MG63 (cell line): ENCODE data around the gene MAPRE3. TPM values are rescaled to one million over a fixed set of nuclear protein-coding genes. Genes with fewer than 3 reads are reported as not detected.

ENCODE experiments used
- DNase-seq: peaks from one replicate; pipeline ENCODE4 v3.0.0-alpha.2; 2020
- H3K27me3 ChIP-seq: fragments of 250-450 bp; sonication (Bioruptor Pico); 2 replicates; pipeline ENCODE4 v1.5.1; 2020; ENCODE audit warnings: mild to moderate bottlenecking, moderate library complexity
- H3K36me3 ChIP-seq: fragments of 250-450 bp; sonication (Bioruptor Pico); 2 replicates; pipeline ENCODE4 v1.5.1; 2020; ENCODE audit warnings: mild to moderate bottlenecking, moderate library complexity
- H3K4me3 ChIP-seq: fragments of 250-450 bp; sonication (Bioruptor Pico); 2 replicates; pipeline ENCODE4 v1.5.1; 2020; ENCODE audit warnings: mild to moderate bottlenecking, moderate library complexity
- H3K9me3 ChIP-seq: fragments of 250-450 bp; sonication (Bioruptor Pico); 2 replicates; pipeline ENCODE4 v1.5.1; 2020; ENCODE audit warnings: mild to moderate bottlenecking, moderate library complexity
- total RNA-seq: library from RNA; depleted of rRNA; stranded (reverse); fragments of >200 nt; shearing (Covaris generic); gene quantifications from 2 replicates; pipeline ENCODE4 v1.2.3, GENCODE V29; 2014; ENCODE audit warnings: low replicate concordance

Gene MAPRE3
- total RNA-seq, 1 experiment from 2014 or later, result 7.9 TPM

- Histone ChIP-seq H3K27me3 (no peaks in the 10 kb centered on the region), H3K36me3 (no peaks in the 10 kb centered on the region), H3K9me3 (no peaks in the 10 kb centered on the region), H3K4me3 (no peak overlapping the region)
- DNase-seq, result peak; percentile 33
Observed at GRCh38 chr2:26942543-26943295, 27.7 kb upstream of the MAPRE3 start.

DNA sequence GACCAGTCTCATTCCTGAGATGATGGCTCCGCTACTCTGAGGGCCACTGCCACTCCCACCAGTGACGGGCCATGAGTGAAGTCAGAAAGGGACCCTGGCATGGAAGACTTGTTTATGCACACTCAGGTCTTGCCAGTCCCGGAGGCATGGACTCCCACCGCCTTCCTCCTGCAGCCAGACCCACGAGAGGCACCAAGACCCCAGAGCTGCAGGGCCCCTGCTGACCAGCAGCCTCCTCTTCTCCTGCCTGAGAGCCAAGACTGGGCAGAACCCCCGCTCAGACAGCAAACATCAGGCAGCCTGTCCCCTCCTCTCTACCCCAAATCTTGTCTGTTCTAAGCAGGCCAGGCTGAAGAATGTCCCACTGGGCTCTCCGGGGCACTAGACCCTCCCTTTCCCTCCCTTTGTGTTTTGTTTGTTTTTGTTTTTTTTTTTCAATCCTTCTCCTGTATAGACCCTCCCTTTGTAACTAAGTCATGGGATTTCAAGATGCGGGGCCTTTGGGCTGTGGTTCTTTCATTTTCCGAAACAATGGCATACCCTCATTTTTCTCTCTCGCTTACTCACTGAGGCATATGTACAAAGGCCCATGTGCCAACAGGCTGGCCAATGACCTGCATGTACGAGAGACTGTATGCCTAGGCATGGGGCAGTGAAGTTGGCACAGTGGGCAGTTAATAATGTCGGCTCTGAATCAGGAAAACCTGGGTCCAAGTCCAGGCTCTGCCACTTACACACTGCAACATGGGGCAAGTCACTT is 24.3 kb upstream of the MAPRE3 start:
- no peak for DNase-seq
- no peaks in the 10 kb centered on the region for H3K9me3 ChIP-seq
- no peaks in the 10 kb centered on the region for H3K27me3 ChIP-seq
- H3K36me3 ChIP-seq, result no peaks in the 10 kb centered on the region
- no peak overlapping the region for H3K4me3 ChIP-seq

DNA sequence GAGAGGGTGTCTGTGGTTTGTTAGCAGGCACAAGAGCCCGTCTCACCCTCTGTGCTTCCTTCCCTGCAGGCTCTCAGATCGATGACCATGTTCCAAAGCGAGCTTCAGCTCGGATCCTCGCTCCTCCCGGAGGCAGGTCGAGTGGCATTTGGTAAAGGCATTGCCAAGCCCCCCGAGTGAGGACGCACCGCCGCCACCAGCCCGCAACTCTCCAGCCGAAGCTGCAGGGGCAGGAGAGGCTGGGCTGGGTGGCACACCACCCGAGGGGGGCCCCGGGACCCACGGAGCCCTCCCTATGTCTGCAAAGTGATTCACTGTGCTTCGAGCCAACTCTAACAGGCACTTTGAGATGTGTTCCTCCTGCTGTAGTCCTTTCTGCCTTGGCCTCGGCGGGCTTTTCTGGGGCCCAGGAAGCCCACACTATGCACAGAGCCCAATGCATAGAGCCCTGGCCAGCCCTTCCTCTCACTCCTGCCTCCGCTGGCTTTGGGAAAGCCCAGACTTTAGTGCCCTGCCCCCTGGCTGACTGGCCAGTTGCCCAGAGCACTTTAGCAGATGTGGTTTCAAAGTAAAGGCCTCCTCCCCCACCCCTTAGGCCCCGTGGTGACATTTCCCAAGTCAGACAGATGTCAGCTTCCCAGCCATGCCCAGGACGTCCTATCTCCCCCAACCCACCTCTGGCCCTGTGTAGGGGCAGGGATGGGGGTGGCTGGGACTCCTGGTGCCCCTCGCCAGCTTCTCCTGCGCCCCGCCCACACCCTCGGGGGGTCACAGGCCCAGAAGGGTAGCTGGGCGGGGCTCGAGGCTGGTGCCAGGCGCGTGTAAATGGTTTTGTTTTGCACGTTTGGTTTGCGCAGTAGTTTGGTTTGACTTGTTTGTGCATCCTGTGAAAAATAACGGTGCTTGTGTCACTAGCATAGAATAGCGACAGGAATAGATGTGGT is 23.3 kb upstream of the MAPRE3 start:
- H3K36me3 ChIP-seq, result no peaks in the 10 kb centered on the region
- H3K4me3 ChIP-seq, result no peak overlapping the region
- no peaks in the 10 kb centered on the region for H3K27me3 ChIP-seq
- no peaks in the 10 kb centered on the region for H3K9me3 ChIP-seq
- peak; percentile 17 for DNase-seq

DNA sequence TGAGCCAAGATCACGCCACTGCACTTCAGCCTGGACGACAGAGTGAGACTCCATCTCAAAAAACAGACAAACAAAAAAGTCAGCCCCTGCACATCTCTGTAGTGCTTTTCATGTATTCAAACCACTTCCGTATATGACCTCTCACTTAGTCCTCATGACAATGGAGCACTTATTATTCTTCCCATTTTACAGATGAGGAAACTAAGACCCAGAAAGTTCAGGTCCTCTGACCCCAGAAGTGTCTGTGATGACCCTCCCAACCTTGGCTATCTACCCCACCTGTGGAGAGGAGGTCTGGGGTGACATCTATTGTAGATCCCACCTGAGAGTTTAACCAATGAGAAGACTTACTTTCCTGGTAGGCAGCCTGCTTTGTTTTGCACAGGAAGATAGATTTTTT is 21.6 kb upstream of the MAPRE3 start:
- no peaks in the 10 kb centered on the region for H3K9me3 ChIP-seq
- DNase-seq, result no peak
- no peaks in the 10 kb centered on the region for H3K27me3 ChIP-seq
- no peaks in the 10 kb centered on the region for H3K36me3 ChIP-seq
- no peak overlapping the region for H3K4me3 ChIP-seq

DNA sequence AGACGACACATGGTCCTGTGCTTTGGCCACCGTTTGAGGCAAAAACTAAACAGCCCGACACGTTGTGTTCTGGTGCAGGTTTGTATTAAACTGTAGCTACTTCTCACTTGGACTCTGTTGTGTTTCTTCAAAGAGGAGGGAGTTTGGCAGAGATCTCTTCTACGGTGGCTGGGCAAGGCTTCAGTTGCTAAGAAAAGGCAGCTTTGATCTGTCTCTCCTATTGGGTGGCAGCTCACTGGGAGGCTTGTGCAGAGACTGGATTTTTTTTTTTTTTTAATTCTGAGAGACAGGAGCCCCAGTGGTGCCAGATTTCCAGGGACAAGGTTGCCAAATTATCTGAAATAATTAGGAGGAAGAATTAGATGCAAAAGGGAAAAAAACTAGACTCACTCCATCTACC is 20.2 kb upstream of the MAPRE3 start:
- Histone ChIP-seq H3K27me3 (0 out of 2 replicates have a peak, but pooled peaks cover 3% of the 10 kb centered on the region), H3K9me3 (no peaks in the 10 kb centered on the region), H3K36me3 (no peaks in the 10 kb centered on the region), H3K4me3 (no peak overlapping the region)
- DNase-seq, result no peak

DNA sequence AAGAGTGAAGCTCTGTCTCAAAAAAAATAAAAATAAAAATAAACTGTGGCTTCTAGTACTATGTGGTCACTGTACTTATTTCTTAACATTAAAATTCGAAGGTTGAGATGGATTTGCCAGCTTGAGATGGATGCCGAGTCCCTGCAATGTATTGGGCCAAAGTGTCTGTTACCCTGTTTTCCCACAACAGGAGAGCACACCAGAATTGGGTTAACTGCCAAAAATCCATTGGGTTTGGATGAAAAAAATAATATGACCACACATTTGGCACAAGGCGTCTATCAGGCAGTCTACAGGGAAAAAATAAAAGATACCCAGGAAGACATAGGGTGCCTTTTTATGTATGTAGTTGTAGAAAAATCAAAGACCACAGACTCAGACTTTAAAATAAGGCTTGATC is 19.2 kb upstream of the MAPRE3 start:
- no peak for DNase-seq
- Histone ChIP-seq H3K9me3 (no peaks in the 10 kb centered on the region), H3K27me3 (0 out of 2 replicates have a peak, but pooled peaks cover 8% of the 10 kb centered on the region), H3K36me3 (no peaks in the 10 kb centered on the region), H3K4me3 (no peak overlapping the region)

DNA sequence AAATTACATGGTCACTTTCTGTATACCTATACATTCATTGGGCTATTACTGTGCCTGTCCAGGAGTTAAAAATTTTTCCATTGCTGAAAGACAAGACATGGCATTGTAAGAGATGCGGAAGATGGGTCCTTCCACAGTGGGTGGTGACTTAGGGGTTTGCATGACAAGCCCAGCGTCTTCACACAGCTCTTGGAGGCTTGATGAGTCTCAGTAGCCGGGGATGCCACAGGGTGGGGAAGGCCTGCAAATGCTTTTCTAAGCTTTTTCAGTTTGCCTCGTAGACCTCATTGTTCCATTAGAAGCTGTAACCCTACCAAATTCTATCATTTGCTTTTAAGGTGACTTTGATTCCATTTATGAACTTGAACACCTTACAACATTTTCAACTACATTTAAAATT is 18.1 kb upstream of the MAPRE3 start:
- peaks cover 10% of the 10 kb centered on the region; the same call in 1 of the 2 replicates for H3K27me3 ChIP-seq
- no peaks in the 10 kb centered on the region for H3K36me3 ChIP-seq
- no peak for DNase-seq
- H3K4me3 ChIP-seq, result no peak overlapping the region
- H3K9me3 ChIP-seq, result no peaks in the 10 kb centered on the region

- no peak for DNase-seq
- no peak overlapping the region for H3K4me3 ChIP-seq
- H3K9me3 ChIP-seq, result no peaks in the 10 kb centered on the region
- H3K27me3 ChIP-seq, result peaks cover 10% of the 10 kb centered on the region; the same call in 1 of the 2 replicates
- H3K36me3 ChIP-seq, result no peaks in the 10 kb centered on the region
Observed at GRCh38 chr2:26954135-26954534, 16.3 kb upstream of the MAPRE3 start.

GRCh38 chr2:26957041-26957440 is 13.4 kb upstream of the MAPRE3 start:
- Histone ChIP-seq H3K36me3 (no peaks in the 10 kb centered on the region), H3K27me3 (peaks cover 10% of the 10 kb centered on the region; the same call in 1 of the 2 replicates), H3K4me3 (no peak overlapping the region), H3K9me3 (no peaks in the 10 kb centered on the region)
- DNase-seq, result no peak

DNA sequence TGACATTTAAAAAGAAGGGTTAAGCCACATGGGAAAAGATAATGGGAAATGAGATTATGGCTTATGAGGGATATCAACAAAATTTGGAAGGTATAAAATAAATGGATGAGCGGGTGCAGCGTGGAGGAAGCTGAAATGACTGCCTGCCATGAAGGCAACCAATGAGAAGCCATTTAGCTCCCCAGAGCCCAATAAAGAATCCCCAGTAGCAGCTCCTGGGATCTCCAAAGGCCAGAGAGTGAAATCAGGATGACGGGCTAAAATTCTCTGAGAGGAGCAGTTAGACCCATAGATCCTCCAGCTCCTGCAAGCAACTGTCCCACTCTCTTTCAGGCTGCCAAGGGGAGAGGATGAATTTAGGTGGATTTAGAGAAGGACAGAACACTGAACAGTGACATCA is 12.9 kb upstream of the MAPRE3 start:
- peaks cover 10% of the 10 kb centered on the region; the same call in 1 of the 2 replicates for H3K27me3 ChIP-seq
- no peak for DNase-seq
- H3K4me3 ChIP-seq, result no peak overlapping the region

DNA sequence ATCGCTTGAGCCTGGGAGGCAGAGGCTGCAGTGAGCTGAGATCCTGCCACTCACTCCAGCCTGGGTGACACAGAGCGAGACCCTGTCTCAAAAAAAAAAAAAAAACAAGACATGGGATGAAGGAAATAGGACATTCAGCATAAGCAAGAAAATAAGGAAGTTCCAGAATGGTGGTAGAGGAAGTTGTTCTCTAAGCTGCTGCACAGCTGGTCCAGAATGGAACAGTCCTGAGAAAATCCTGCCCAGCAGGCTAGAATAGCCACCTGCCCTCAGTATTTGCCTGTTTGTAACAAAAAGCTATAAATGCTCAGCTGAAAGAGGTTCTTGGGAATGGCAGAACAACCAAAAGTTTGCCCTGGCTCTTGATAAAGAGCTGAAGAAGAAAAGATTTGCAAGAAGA is 11.1 kb upstream of the MAPRE3 start:
- no peaks in the 10 kb centered on the region for H3K36me3 ChIP-seq
- H3K4me3 ChIP-seq, result no peak overlapping the region
- peaks cover 9% of the 10 kb centered on the region; the same call in 1 of the 2 replicates for H3K27me3 ChIP-seq
- no peak for DNase-seq
- no peaks in the 10 kb centered on the region for H3K9me3 ChIP-seq

More for the DNA sequence above, 12.9 kb upstream of the MAPRE3 start:
- Histone ChIP-seq H3K9me3 (no peaks in the 10 kb centered on the region), H3K36me3 (no peaks in the 10 kb centered on the region)

GRCh38 chr2:26964446-26965130 is 5.8 kb upstream of the MAPRE3 start:
- no peak overlapping the region for H3K4me3 ChIP-seq
- no peaks in the 10 kb centered on the region for H3K9me3 ChIP-seq
- peaks cover 5% of the 10 kb centered on the region; the same call in 1 of the 2 replicates for H3K27me3 ChIP-seq
- no peak for DNase-seq
- no peaks in the 10 kb centered on the region for H3K36me3 ChIP-seq

DNA sequence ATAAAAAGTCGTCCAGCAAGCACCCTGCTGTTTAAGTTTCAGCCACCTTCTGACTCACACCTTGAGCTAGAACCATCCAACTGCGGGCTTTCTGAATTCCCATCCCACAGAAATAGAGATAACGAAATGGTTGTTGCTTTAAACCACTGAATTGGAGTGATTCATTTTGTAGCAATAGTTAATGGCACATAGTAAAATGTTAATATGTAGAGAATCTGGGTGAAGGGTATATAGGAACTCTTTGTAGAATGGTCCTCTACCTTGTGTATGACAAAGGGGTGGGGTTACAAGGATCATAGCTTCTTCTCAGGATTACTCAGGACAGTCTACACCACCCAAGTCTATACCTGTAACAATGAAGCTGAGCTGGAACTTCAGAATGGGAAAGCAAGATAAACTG is 2.4 kb upstream of the MAPRE3 start:
- Histone ChIP-seq H3K4me3 (no peak overlapping the region), H3K27me3 (peaks cover 5% of the 10 kb centered on the region; the same call in 1 of the 2 replicates), H3K9me3 (no peaks in the 10 kb centered on the region), H3K36me3 (no peaks in the 10 kb centered on the region; the same call in 1 of the 2 replicates)
- no peak for DNase-seq

DNA sequence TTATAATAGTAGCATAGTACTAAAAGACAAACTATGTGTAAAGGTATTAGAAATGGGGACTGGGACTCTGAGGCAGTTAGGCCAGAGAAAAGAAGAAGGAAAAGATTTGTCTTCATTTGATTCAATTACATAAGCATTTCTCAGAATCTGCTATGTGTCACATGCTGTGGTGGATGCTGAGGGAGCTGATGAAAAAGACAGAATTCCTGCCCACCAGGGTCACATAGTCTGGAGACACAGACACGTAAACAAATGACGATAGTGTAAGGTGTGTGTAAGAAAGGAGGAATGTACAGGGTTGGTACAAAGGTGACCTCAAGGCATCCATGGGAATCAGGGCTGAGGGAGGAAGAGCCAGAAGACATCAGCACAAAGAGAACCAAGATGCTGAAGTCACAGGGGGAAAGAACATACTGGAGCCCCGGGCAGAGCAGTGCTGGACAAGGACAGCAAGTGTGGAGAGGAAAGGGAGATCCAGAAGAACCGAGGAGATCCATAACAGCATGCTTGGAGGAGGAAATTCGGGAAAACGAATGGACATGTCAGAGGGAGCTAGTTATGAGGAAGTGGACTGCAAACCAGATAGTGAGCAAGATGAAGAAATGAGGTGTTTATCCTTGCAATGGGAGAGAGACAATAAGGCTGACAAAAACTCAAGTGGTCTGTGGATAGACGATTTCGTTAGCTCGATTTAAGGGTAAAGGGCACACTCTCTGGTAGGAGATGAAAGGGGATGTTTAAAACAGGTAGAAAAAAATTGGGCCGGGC is 1.2 kb upstream of the MAPRE3 start:
- H3K27me3 ChIP-seq, result peaks cover 5% of the 10 kb centered on the region; the same call in 1 of the 2 replicates
- no peak overlapping the region for H3K4me3 ChIP-seq
- no peaks in the 10 kb centered on the region; the same call in 1 of the 2 replicates for H3K36me3 ChIP-seq
- H3K9me3 ChIP-seq, result no peaks in the 10 kb centered on the region
- no peak for DNase-seq

DNA sequence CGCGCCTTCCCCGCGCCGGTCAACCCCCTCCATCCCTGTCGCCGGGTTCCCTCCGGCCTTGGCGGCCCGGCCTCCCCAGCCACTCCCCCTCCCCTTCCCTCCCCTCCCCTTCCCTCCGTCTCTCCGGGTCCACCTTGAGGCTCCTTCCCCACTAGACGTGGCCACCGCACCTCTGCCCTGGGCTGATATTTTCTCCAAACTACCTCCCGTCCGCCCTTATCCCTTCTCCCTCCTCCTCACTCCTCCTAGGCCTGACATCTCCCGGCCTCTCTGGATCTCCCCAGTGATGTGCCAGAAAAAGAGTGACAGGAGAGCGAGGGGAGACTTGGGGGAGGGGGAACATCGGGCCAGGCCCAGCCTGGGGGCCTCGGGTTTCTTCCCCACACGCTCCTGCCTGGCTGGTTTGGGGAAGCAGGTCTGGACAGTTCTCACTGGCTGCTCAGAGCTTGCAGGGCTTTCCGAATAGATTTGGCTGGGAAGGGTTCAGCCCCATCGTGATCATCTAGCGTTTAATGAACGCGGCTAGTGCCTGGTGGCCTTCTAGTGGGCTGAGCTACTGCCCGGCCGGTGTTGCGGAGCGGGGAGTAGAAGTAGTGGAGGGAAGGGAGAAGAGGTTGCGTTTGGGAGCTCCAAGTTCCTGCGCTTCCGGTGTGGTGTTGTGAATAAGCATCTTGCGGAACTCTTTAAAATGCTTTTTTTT is 641 bp downstream of the MAPRE3 start:
- DNase-seq, result peak; percentile 41
- Histone ChIP-seq H3K36me3 (no peaks in the 10 kb centered on the region; the same call in 1 of the 2 replicates), H3K4me3 (peak overlapping the region; percentile 77), H3K9me3 (no peaks in the 10 kb centered on the region), H3K27me3 (peaks cover 5% of the 10 kb centered on the region; the same call in 1 of the 2 replicates)
